Measurements from ENCODE around the gene NR1I3.

DNA sequence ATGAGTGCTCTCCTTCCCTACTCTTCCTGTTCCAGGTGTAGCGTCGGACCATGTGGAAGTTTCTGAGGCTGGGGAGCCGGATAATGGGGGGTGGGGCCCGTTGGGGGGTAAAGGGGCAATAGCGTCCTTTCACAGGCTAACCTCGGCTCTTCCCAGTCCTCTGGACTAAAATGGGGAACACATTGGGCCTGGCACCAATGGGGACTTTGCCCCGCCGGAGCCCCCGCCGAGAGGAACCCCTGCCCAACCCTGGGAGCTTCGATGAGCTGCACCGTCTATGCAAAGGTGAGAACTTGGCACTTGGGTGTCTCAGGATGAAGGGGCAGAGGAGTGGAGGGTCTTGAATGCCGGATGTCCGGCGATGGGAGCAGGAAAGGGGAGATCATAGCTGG is 11.7 kb downstream of the NR1I3 start:
- TF ChIP-seq EZH2phosphoT487 (IDR thresholded peaks at IDR 0.05; ENCODE audit: borderline replicate concordance, low read depth, low read length) = no peak
- TF ChIP-seq, protein P1, sequence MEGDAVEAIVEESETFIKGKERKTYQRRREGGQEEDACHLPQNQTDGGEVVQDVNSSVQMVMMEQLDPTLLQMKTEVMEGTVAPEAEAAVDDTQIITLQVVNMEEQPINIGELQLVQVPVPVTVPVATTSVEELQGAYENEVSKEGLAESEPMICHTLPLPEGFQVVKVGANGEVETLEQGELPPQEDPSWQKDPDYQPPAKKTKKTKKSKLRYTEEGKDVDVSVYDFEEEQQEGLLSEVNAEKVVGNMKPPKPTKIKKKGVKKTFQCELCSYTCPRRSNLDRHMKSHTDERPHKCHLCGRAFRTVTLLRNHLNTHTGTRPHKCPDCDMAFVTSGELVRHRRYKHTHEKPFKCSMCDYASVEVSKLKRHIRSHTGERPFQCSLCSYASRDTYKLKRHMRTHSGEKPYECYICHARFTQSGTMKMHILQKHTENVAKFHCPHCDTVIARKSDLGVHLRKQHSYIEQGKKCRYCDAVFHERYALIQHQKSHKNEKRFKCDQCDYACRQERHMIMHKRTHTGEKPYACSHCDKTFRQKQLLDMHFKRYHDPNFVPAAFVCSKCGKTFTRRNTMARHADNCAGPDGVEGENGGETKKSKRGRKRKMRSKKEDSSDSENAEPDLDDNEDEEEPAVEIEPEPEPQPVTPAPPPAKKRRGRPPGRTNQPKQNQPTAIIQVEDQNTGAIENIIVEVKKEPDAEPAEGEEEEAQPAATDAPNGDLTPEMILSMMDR (conservative IDR thresholded peaks at IDR 0.05; ENCODE audit: low read length) = no peak
